Measurements from ENCODE around the gene LMAN1.

LMAN1 gene

DNA sequence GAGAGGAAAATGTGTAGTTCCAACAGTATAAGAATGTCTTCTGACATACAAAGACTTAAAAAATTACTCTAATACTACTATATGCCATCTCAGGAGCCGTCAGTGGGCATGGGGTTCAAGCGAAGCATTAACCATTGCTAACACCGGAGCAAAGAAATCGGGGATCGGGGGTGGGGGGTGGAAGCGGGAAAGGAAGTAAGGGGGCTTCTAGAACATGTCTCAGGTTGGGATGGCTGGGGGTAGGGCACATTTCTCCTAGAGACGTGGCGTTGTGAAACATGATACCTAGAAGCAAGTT, 702 bp downstream of the LMAN1 start:
- no peak for TF ChIP-seq ZFX (IDR thresholded peaks at IDR 0.05)
- TF ChIP-seq, protein P1, sequence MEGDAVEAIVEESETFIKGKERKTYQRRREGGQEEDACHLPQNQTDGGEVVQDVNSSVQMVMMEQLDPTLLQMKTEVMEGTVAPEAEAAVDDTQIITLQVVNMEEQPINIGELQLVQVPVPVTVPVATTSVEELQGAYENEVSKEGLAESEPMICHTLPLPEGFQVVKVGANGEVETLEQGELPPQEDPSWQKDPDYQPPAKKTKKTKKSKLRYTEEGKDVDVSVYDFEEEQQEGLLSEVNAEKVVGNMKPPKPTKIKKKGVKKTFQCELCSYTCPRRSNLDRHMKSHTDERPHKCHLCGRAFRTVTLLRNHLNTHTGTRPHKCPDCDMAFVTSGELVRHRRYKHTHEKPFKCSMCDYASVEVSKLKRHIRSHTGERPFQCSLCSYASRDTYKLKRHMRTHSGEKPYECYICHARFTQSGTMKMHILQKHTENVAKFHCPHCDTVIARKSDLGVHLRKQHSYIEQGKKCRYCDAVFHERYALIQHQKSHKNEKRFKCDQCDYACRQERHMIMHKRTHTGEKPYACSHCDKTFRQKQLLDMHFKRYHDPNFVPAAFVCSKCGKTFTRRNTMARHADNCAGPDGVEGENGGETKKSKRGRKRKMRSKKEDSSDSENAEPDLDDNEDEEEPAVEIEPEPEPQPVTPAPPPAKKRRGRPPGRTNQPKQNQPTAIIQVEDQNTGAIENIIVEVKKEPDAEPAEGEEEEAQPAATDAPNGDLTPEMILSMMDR (conservative IDR thresholded peaks at IDR 0.05) = no peak
- peak overlapping the region; percentile 89 for H3K27ac ChIP-seq

DNA sequence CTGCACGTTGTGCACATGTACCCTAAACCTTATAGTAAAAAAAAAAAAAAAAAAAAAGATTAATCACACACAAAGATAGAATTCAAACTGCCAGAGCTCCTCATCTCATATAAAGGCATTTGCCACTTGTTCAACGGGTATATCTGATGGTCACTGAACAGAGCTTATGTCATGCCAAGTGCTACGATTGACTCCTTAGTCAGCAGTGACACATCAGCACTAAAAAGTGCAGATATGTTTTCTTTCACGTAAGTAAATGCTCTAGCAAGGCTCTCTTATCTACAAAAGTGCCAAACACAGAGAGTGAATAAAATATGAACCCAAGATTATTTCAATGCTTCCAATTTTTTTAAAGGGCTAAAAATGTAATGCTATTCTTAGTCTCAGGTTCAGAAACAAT, 1.1 kb downstream of the LMAN1 start:
- H3K27ac ChIP-seq = no peak overlapping the region
- TF ChIP-seq, protein P1 (conservative IDR thresholded peaks at IDR 0.05) = no peak
- TF ChIP-seq ZFX (IDR thresholded peaks at IDR 0.05) = no peak

- no peak overlapping the region for H3K27ac ChIP-seq
- TF ChIP-seq, protein P1 (conservative IDR thresholded peaks at IDR 0.05) = no peak
- no peak for TF ChIP-seq ZFX (IDR thresholded peaks at IDR 0.05)
Measured at GRCh38 chr18:59354731-59355130, 4.3 kb downstream of the LMAN1 start.

- H3K27ac ChIP-seq = no peak overlapping the region
- TF ChIP-seq, protein P1 (conservative IDR thresholded peaks at IDR 0.05) = no peak
- no peak for TF ChIP-seq ZFX (IDR thresholded peaks at IDR 0.05)
Measured at GRCh38 chr18:59353079-59353680, 5.9 kb downstream of the LMAN1 start.

GRCh38 chr18:59352250-59352855, 6.7 kb downstream of the LMAN1 start:
- H3K27ac ChIP-seq = no peak overlapping the region
- no peak for TF ChIP-seq ZFX (IDR thresholded peaks at IDR 0.05)
- TF ChIP-seq, protein P1 (conservative IDR thresholded peaks at IDR 0.05) = no peak

GRCh38 chr18:59345556-59345955, 13.5 kb downstream of the LMAN1 start:
- no peak overlapping the region for H3K27ac ChIP-seq
- TF ChIP-seq, protein P1 (conservative IDR thresholded peaks at IDR 0.05) = no peak
- TF ChIP-seq ZFX (IDR thresholded peaks at IDR 0.05) = no peak

GRCh38 chr18:59344996-59345395, 14.1 kb downstream of the LMAN1 start:
- no peak for TF ChIP-seq ZFX (IDR thresholded peaks at IDR 0.05)
- TF ChIP-seq, protein P1 (conservative IDR thresholded peaks at IDR 0.05) = no peak
- H3K27ac ChIP-seq = no peak overlapping the region
